ENCODE measurements around the gene NFKBIE. TPM values are rescaled to one million over a fixed set of nuclear protein-coding genes. Genes with fewer than 3 reads are reported as not detected.
A peak's percentile ranks its signal among the peaks of the same experiment; 100 is the strongest.

The NFKBIE gene
- total and polyA plus RNA-seq, 9 of the 15 experiments (the other 6 are each of a cell fraction or from before 2014, with no cell fraction given) = 2.1 to 16.4 (median 11.7) TPM

DNA sequence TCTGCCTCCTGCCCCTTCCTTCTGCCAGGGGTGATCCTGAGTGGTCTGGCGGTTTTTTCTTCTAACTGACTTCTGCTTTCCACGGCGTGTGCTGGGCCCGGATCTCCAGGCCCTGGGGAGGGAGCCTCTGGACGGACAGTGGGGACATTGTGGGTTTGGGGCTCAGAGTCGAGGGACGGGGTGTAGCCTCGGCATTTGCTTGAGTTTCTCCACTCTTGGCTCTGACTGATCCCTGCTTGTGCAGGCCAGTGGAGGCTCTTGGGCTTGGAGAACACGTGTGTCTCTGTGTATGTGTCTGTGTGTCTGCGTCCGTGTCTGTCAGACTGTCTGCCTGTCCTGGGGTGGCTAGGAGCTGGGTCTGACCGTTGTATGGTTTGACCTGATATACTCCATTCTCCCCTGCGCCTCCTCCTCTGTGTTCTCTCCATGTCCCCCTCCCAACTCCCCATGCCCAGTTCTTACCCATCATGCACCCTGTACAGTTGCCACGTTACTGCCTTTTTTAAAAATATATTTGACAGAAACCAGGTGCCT lies 31.7 kb downstream of the NFKBIE start:
- H3K4me3 ChIP-seq = no peak overlapping the region
- no peak overlapping the region for H2AFZ ChIP-seq (ENCODE audit: low read depth, low read length)
- peaks cover 63% of the 10 kb centered on the region for H3K36me3 ChIP-seq (ENCODE audit: control insufficient read depth, insufficient read depth, low read length)
- peaks cover 16 to 37% of the 10 kb centered on the region in 2 experiments; a peak in 4 of 5 replicates for H3K4me1 ChIP-seq (replicated peaks in 1 of 2; ENCODE audit: control insufficient read depth in 2 of 2, insufficient read depth in 2 of 2, low read length in 2 of 2)
- H3K27ac ChIP-seq (ENCODE audit: extremely low read depth, low read depth, low read length) = no peak overlapping the region
- POLR2A ChIA-PET = interaction anchor here (0.7 to 6.0 kb wide), 6 partner anchors 9 to 101 kb away, joined by 3 to 90 read pairs (median 3); partner anchors contain the start of genes HSP90AB1 and SLC29A1
- H3K4me2 ChIP-seq (ENCODE audit: insufficient read depth, low read length) = no peak overlapping the region
- ATAC-seq = no peak
- H4K20me1 ChIP-seq (replicated peaks; ENCODE audit: control insufficient read depth, insufficient read depth, low read length) = no peaks in the 10 kb centered on the region
- H3K79me2 ChIP-seq (ENCODE audit: control insufficient read depth, insufficient read depth, low read length) = peaks cover 2% of the 10 kb centered on the region; the same call in 1 of the 3 replicates
- 77% methylated on average over 14 of the region's 14 CpGs for WGBS (ENCODE audit: insufficient coverage, low coverage, missing lambda C conversion rate)
- no peaks in the 10 kb centered on the region for H3K9me3 ChIP-seq (replicated peaks; ENCODE audit: control insufficient read depth, insufficient read depth, low read depth, low read length)
- intact Hi-C loops (cut with micrococcal nuclease) (loop anchor here (1.0 kb wide), 1 partner anchor 61 kb away; no protein-coding TSS in a partner anchor), in situ Hi-C loops (cut with MboI) (no loop called here)
- DNase-seq (ENCODE audit: extremely low read depth in 1 of 4, low spot score in 3 of 4) = no peak
- BruUV-seq (replicated peaks) = TSS peak; percentile 32
- H3K27me3 ChIP-seq (ENCODE audit: control insufficient read depth in 2 of 2, insufficient read depth in 2 of 2, low read length in 2 of 2) = no peaks in the 10 kb centered on the region
- peak overlapping the region in 1 of 2 experiments; percentile 55; a peak in 2 of 4 replicates for H3K9ac ChIP-seq (ENCODE audit: insufficient read depth in 1 of 2, low read depth in 2 of 2, low read length in 2 of 2)
- FAIRE-seq = no peak
- TF ChIP-seq STAG1 (CRISPR knock-in tag; IDR thresholded peaks at IDR 0.05; ENCODE audit: borderline replicate concordance) (no peak), RBM25 (IDR thresholded peaks at IDR 0.05; ENCODE audit: low read depth, low read length, severe bottlenecking) (no peak)
- TF ChIP-seq, protein P1, sequence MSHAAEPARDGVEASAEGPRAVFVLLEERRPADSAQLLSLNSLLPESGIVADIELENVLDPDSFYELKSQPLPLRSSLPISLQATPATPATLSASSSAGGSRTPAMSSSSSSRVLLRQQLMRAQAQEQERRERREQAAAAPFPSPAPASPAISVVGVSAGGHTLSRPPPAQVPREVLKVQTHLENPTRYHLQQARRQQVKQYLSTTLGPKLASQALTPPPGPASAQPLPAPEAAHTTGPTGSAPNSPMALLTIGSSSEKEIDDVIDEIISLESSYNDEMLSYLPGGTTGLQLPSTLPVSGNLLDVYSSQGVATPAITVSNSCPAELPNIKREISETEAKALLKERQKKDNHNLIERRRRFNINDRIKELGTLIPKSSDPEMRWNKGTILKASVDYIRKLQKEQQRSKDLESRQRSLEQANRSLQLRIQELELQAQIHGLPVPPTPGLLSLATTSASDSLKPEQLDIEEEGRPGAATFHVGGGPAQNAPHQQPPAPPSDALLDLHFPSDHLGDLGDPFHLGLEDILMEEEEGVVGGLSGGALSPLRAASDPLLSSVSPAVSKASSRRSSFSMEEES (CRISPR knock-in tag; IDR thresholded peaks at IDR 0.05) = no peak
- no peaks in the 10 kb centered on the region for H3K9me1 ChIP-seq (ENCODE audit: control insufficient read depth, insufficient read depth, low read length)
- CTCF ChIA-PET (ENCODE audit: low intra/inter-chr PET ratio) = interaction anchor here (0.7 to 3.3 kb wide), 4 partner anchors 14 to 138 kb away, joined by 3 to 26 read pairs (median 5); no protein-coding TSS in a partner anchor
